IPS-15b (cell line): ENCODE data around the gene RASL10B.

ENCODE experiments used
- H3K27me3 ChIP-seq: one replicate; pipeline ENCODE4 v1.6.1; 2013; ENCODE audit warnings: low read length; ENCODE audit not compliant: control insufficient read depth, insufficient read depth
- H3K36me3 ChIP-seq: one replicate; pipeline ENCODE4 v1.6.1; 2013; ENCODE audit warnings: low read length; ENCODE audit not compliant: control insufficient read depth, insufficient read depth
- H3K4me1 ChIP-seq: one replicate; pipeline ENCODE4 v1.6.1; 2013; ENCODE audit warnings: mild to moderate bottlenecking, low read length; ENCODE audit not compliant: control insufficient read depth, insufficient read depth
- H3K4me3 ChIP-seq: one replicate; pipeline ENCODE4 v1.5.1; 2013; ENCODE audit warnings: low read depth, low read length
- H3K9ac ChIP-seq: one replicate; pipeline ENCODE4 v1.6.1; 2013; ENCODE audit warnings: low read depth, mild to moderate bottlenecking, low read length
- H3K9me3 ChIP-seq: one replicate; pipeline ENCODE4 v1.6.1; 2013; ENCODE audit warnings: mild to moderate bottlenecking, low read length; ENCODE audit not compliant: control insufficient read depth, insufficient read depth

Gene RASL10B

DNA sequence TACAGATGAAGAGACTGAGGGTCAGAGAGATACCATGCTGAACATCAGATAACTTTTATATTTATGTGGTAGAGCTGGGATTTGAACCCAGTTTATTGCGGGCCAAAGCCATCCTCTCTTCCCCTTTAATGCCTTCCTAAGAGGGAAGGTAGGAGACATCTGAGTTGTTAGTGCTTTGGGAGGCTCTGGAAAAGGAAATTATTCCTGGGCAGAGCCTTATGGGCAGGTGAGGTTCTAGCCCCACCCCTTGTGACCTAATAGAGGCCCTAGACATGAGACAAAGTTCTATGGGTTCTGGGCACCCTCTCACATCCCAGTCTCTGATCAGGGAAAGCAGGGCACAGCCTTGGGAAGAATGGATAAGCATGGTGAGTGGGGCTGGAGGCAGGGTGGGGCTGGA is 29.1 kb downstream of the RASL10B start, which contains the start of gene C17orf50:
Gene C17orf50, plus strand, starts transcription at position 301 of the 400 bp plus-strand sequence. Its CDS starts 55 bp downstream, at position 356.
- Histone ChIP-seq H3K4me3 (no peak within 1 kb of the TSS), H3K36me3 (no peaks in the 10 kb centered on the region), H3K9me3 (peaks cover 3% of the 10 kb centered on the region), H3K27me3 (peaks cover 5% of the 10 kb centered on the region), H3K9ac (no peak within 1 kb of the TSS), H3K4me1 (no peaks in the 10 kb centered on the region)

DNA sequence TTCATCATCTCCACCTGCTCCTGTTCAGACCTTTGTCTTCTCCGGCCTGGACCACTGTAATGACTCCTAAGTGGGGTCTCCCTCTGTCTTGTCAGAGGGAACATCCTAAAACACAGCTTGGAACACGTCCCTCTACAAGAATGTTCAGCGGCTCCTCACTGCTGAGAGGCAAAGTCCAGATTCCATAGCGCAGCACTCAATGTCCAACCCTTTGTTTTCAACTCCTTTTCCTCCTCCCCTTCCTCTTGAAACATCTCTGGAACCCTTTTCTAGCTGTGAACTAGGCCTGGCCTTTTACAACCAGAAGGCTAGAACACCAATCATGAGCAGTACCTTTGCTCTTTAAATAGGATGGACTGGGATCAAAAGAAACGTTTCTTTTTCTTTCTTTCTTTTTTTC is 30.2 kb downstream of the RASL10B start:
- no peak overlapping the region for H3K9ac ChIP-seq
- H3K27me3 ChIP-seq, result peaks cover 5% of the 10 kb centered on the region
- H3K36me3 ChIP-seq, result no peaks in the 10 kb centered on the region
- no peaks in the 10 kb centered on the region for H3K4me1 ChIP-seq
- no peak overlapping the region for H3K4me3 ChIP-seq
- H3K9me3 ChIP-seq, result peaks cover 3% of the 10 kb centered on the region

DNA sequence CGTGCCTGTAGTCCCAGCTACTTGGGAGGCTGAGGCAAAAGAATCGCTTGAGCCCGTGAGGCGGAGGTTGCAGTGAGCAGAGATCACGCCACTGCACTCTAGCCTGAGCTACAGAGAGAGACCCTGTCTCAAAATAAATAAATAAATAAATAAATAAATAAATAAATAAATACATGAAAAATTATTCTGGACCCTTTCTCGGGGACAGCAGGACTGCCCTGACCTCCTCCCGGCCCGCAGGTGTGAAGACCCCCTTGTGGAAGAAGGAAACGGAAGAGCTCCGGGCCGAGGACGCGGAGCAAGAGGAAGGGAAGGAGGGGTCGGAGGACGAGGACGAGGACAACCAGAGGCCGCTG is 32.3 kb downstream of the RASL10B start:
- Histone ChIP-seq H3K9me3 (peaks cover 3% of the 10 kb centered on the region), H3K9ac (no peak overlapping the region), H3K4me3 (no peak overlapping the region), H3K36me3 (no peaks in the 10 kb centered on the region), H3K27me3 (peaks cover 5% of the 10 kb centered on the region), H3K4me1 (no peaks in the 10 kb centered on the region)

DNA sequence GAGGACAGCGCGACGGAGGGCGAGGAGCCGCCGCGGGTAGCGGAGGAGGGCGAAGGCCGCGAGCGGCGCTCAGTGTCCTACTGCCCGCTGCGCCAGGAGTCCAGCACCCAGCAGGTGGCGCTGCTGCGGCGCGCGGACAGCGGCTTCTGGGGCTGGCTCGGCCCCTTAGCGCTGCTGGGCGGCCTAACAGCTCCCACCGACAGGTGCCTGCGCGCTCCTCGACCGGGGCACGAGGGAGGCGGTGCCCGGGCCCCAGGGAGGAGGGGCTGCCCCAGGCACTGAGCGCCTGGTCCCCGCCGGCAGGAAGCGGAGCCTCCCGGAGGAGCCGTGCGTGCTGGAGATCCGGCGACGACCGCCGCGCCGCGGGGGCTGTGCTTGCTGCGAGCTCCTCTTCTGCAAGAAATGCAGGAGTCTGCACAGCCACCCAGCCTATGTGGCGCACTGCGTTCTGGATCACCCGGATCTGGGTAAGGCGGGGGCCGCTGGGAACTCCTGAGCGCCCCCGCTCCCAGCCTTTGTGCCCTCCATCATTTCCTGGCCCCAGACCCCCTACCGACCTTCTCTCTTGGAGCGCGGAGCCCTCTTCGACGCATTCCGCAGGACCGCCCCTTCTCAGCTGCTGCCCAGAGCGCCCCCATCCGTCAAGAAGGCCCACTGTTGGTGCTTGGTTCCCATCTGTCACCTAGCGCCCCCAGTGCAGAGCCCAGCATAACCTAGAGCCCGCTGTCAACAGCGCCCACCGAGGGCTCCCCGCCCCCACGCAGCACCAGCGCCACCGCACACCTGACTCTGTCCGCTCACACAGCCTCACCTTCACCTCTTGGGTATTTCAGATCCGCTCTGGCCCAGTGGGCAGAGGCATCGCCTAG is 32.9 kb downstream of the RASL10B start:
- H3K4me1 ChIP-seq, result no peaks in the 10 kb centered on the region
- H3K9me3 ChIP-seq, result peaks cover 3% of the 10 kb centered on the region
- no peaks in the 10 kb centered on the region for H3K36me3 ChIP-seq
- peak overlapping the region; percentile 62 for H3K4me3 ChIP-seq
- H3K27me3 ChIP-seq, result peaks cover 5% of the 10 kb centered on the region
- H3K9ac ChIP-seq, result no peak overlapping the region

DNA sequence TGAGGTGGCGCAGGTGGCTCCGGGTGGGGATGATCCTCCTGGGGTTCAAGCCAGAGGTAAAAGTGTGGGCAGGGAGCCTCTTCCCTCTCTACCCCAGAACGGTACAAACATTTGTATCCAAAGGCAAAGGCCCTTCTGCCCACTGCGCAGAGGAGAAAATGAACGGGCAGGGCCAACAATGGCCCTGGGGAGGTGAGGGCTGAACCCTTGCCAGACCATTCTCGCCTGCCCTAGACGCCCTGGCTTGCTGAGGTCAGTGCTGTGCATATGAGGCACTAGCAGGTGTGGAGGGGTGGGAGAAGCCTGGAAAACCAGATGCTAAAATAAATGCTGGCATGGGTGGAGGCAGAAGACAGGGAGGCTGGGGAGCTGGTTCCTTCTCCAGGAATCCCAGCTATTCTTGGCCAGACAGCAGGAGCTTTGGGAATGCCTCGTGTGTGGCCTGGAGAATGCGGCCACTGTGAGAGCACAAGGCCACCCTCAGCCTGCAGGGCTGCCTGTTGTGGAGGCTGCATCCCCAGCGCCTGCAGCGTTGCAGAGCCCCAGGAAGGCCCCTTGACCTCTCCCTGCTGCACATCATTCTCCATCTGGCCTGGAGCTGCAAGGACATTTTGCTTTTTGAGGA is 33.8 kb downstream of the RASL10B start:
- Histone ChIP-seq H3K9me3 (peaks cover 3% of the 10 kb centered on the region), H3K27me3 (peaks cover 5% of the 10 kb centered on the region), H3K4me3 (peak overlapping the region; percentile 62), H3K4me1 (no peaks in the 10 kb centered on the region), H3K9ac (no peak overlapping the region), H3K36me3 (no peaks in the 10 kb centered on the region)

DNA sequence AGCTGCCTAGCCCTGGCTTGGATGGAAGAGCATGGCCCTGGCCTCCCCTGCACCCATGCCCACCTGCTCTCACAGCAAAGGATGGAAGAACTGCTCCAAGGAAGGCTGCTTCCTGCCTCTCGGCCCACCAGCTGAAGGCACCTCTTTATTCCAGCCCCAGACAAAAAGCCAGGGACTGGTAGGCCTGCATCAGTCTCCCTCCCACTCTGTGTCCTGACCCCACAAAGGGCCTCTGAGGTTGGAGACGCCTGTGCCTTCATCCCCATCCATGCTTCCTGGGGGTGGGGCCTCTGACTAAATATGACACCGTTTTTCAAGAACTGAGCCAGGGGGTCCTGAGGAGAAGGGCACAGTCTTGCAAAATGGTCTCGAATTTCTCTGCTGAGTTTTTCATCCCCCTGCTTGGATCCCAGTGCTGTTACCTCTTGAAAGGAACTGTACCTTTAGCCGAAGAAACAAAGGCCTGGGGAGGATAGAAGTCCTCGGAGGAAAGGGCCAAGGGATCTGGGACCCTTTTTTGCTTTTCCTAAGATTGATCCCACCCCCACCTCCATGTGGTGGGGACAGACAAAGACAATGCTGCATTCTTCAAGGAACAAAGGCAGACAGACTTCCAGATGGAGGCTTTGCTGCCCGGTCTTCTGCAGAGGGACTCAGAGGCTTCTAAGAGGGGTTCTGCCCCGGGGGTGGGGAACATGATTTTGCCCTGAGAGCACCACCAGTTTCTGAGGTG is 34.5 kb downstream of the RASL10B start:
- Histone ChIP-seq H3K36me3 (no peaks in the 10 kb centered on the region), H3K4me3 (no peak overlapping the region), H3K9ac (no peak overlapping the region), H3K9me3 (peaks cover 3% of the 10 kb centered on the region), H3K4me1 (no peaks in the 10 kb centered on the region), H3K27me3 (peaks cover 5% of the 10 kb centered on the region)

DNA sequence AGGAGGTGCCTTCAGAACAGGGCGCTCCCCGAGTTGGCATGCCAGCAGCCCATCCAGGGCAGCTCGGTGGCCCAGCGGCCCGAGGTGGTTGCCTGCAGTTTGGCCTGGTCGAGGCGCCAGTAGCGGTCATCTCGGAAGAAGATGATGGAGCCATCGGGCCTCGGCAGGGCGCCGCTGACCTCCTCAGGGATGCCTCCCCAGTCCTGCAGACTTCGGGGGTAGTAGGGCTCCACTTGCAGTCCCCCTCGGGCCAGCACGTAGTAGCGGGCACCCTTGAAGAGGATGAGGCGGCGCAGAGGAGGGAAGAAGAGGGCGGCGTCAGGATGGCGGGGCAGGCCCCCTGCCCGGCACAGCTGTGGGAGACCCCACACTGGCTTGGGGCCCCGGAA is 35.0 kb downstream of the RASL10B start:
- H3K9ac ChIP-seq, result no peak overlapping the region
- H3K4me1 ChIP-seq, result no peaks in the 10 kb centered on the region
- H3K9me3 ChIP-seq, result peaks cover 3% of the 10 kb centered on the region
- no peaks in the 10 kb centered on the region for H3K36me3 ChIP-seq
- H3K4me3 ChIP-seq, result no peak overlapping the region
- peaks cover 5% of the 10 kb centered on the region for H3K27me3 ChIP-seq

DNA sequence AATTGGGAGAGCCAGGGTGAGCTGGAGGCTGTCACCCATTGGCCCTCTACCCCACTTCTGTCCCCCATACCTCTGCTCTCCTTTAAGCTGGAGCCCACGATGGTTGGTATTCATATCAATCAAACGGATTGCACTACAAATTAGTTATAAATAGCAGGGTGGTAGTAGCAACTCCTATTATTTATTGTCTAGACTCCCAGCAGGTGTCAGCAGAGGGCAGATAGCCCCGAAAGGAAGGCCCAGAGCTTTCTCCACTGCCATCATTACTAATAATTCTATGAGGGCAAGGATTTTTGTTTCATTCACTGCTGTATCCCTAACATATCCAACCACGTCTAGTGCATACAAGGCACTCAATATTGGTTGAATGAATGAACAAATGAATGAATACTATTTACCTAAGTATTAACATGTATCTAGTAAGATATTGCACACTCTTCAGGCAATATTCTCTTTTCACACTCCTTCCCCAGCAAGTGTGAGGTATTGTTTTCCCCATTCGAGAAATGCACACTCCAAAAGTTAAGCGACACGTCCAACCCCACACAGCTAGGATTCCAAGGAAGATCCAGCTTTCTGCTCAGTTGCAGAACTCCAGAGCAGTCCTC is 35.6 kb downstream of the RASL10B start:
- no peaks in the 10 kb centered on the region for H3K4me1 ChIP-seq
- H3K4me3 ChIP-seq, result no peak overlapping the region
- no peaks in the 10 kb centered on the region for H3K36me3 ChIP-seq
- no peak overlapping the region for H3K9ac ChIP-seq
- H3K9me3 ChIP-seq, result peaks cover 3% of the 10 kb centered on the region
- H3K27me3 ChIP-seq, result peaks cover 5% of the 10 kb centered on the region

DNA sequence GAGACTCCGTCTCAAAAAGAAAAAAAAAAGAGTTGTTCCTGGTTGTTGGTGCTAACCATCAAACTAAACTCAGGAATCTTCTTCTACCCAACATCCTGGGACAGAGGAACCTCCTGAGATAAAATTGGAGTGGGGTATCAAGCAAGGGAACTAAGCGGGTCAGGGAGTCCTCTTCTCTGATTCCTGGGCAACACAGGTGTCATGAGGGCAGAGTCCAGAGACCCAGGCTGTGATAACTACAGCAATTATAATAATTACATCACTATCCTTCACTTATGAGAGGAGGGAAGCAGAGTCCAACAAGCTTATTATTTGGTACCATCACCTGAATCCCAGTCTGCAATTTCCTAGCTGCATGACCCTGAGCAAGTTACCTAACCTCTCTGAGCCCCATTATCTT is 37.4 kb downstream of the RASL10B start:
- peaks cover under 1% of the 10 kb centered on the region for H3K4me1 ChIP-seq
- peaks cover 5% of the 10 kb centered on the region for H3K27me3 ChIP-seq
- H3K4me3 ChIP-seq, result no peak overlapping the region
- H3K36me3 ChIP-seq, result no peaks in the 10 kb centered on the region
- no peak overlapping the region for H3K9ac ChIP-seq
- H3K9me3 ChIP-seq, result peaks cover 3% of the 10 kb centered on the region

DNA sequence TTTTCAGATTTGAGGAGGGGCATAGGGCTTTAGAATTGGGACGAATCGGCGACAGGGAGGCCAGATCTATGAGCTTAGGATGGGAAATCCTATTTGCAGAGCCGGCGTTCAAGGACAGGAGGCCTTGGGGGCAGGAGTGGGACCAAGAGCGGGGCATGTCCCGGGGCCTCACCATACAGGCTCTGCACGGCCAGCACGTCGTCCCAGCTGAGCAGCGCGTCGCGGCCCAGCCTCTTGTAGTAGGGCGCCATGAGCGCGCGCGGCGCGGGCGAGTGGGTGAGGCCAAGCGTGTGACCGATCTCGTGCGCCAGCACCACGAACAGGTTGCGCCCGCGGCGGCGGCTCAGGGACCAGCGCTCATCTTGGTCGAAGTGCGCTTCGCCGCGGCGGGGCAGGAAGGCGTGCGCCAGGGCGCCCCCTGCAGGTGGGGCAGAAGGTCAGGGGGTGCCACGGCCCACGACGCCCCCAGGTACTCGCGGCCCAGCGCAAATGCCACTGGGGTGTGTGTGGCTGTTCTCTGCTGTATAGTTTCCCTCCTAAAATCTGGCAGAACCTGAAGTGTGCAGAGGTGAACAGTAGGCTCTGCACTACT is 38.6 kb downstream of the RASL10B start:
- peaks cover 5% of the 10 kb centered on the region for H3K27me3 ChIP-seq

DNA sequence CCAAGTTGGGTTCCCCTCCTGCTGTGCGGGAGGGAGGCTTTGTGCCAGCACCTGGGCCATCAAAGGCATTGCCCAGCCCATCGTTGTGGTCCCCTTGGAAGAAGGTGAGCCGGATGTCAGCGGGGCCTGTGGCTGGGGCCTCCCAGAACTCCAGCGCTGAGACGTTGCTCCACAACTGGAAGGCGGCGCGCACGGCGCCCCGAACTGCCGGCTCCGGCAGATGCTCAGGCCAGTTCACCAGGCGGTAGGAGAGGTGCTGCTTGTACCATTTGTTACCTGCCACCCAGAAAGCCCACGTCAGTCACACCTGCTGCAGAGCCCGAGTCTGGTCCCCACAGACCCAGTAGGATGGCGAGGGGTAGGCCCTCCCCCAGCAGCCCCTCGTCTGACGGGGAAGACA is 41.7 kb downstream of the RASL10B start:
- no peaks in the 10 kb centered on the region for H3K36me3 ChIP-seq
- peaks cover 5% of the 10 kb centered on the region for H3K4me1 ChIP-seq
- H3K9ac ChIP-seq, result no peak overlapping the region
- H3K9me3 ChIP-seq, result no peaks in the 10 kb centered on the region
- H3K27me3 ChIP-seq, result no peaks in the 10 kb centered on the region
- H3K4me3 ChIP-seq, result no peak overlapping the region

More for the DNA sequence above, 38.6 kb downstream of the RASL10B start:
- peaks cover 2% of the 10 kb centered on the region for H3K9me3 ChIP-seq
- H3K4me3 ChIP-seq, result no peak overlapping the region
- H3K9ac ChIP-seq, result no peak overlapping the region
- H3K4me1 ChIP-seq, result peaks cover 5% of the 10 kb centered on the region
- H3K36me3 ChIP-seq, result no peaks in the 10 kb centered on the region
